Hematopoietic multipotent progenitor cell treated with erythropoietin and hydrocortisone succinate and interleukin-3 and kit ligand, for 6 days (in vitro differentiated cells): ENCODE measurements around the gene ARL15.
"Not testable (repeated sequence)": the region's sequence is repeated elsewhere in the genome, so short reads cannot be mapped to it uniquely, and the experiment has no call there.

Experiments used
- DNase-seq: peaks from one replicate; pipeline ENCODE4 v3.0.0-alpha.2; 2015

Gene ARL15

DNA sequence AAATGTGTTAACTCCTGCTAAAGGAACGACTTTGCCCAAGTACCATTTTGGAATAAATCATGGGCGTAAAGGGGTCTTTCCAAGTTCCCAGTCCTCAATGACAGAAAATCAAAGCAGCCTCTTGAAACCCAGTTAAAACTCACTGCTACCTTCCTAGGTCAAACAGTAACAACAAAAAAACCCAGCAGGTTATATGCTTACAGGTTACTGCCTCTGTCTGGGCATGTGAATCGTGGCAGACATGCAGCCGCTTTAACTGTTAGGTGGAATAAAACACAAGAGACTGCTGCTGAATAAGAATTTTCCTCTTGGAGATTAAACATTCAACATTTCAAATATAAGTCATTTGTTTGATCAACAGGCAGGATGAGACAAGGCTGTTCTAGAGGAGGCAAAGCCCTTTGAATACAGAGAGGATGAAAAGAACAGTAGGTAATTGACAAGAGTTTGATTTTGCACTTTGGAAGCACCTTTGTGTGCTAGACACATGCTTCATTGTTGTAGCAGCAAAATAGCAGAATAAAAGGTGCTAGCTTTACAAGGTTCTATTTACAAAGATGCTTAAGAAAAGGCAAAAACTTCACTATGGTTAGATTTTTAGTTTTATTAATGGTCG is 430.6 kb downstream of the ARL15 start:
- no peak for DNase-seq

DNA sequence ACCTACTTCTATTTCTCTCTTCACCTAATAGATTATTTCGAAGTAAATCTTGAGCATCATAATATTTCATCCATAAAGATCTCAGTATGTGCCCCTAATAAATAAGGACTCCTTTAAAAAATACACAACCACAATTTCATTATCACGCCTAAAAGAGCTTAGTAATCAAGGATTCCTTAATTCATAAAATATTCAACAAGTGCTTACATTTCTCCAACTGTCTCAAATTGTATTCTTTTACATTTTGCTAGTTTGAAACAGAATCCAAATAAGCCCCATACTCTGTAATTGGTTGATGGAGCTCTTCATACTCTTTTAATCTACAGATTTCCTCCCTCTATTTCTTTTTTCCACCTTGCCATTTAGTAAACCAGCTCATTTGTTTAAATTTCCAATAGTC is 432.4 kb downstream of the ARL15 start:
- no peak for DNase-seq

DNA sequence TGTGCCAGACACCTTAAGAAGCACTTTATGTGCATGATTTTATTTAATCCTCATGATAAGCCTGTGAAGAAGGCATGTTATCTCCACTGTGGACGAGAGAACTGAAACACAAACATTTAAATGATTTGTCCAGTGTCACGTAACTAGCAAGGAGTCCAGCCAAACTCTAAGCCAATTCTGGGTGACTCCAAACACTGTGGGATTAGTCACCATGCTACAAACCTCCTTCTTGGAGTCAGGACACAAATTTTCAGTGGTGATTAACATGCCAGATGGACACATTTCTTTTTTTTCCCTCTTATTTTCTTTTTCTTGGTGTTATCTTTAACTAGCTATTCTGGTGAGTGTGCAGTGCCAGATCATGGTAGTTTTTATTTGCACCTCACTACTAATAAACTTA is 433.1 kb downstream of the ARL15 start:
- no peak for DNase-seq

DNA sequence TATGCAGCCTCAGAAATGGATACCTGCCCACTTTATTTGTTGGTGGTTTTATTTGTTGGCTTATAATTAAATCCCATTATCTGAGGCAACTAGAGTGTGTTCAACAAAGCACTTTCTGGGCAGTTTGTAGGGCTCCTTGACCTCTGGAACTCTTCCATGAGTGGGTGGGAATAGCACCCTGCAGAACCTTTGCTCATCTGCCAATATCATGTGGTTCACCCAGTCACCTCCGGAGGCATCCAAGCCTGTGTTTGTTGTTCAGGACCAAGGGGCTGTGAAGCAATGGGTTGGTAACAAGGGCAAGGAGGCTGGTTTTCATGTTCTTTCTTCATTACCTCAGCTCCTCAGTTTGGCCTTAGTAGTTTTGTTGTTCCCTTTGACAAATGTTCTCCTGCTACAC is 436.0 kb downstream of the ARL15 start:
- peak; percentile 50 for DNase-seq

DNA sequence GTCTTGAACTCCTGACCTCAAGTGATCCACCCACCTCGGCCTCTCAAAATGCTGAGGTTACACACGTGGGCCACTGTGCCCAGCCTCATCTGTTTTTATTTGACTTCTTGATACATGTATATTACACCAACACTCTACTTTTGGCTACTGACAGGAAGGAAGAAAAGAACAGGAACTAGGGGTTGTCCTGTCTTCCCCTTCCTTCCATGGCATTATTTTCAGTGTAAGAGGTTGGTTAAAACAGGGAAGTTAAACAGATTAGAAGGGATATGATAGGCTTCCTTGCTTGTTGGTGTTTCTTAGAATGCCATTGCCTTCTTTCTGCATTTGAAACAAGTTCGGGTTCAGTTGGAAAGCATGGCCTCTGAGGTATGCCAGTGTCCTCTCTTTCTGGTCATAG is 437.1 kb downstream of the ARL15 start:
- DNase-seq: no peak

DNA sequence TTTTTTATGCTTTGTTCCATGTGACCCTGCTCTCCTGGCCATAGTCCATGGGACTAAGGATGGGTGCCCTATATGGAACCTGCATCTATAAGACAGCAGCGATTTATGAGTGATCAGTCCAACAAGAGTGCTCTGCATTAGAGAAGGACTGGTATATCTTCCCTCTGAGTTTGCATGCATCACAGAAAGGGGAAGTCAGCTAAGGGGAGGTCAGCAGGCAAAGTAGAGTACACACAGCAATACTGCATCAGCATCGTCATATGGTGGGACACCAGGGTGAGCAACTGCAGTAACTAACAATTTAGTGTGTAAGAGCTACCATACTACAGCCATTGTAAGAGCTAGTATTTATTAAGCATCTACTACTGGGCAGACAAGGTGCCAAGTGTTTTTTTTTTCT is 438.6 kb downstream of the ARL15 start:
- no peak for DNase-seq

DNA sequence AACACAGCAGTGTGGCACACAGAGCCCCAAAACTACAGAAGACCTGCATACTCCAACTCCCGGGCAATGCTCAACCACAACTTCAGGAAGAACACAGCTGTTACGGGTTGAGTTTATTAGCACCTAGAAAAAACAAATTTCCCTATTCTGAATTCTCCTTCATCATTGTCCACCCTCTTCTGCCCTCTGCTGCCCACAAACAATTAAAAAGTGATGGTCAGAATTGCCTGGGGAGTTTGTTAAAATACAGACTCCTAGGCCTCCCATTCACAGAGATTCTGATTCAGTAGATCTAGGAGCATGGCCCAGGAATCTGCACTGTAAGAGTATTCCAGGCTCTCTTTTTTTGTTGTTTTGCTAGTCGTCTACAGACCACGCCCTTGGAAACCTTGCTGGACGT is 439.3 kb downstream of the ARL15 start:
- DNase-seq: peak; percentile 28

DNA sequence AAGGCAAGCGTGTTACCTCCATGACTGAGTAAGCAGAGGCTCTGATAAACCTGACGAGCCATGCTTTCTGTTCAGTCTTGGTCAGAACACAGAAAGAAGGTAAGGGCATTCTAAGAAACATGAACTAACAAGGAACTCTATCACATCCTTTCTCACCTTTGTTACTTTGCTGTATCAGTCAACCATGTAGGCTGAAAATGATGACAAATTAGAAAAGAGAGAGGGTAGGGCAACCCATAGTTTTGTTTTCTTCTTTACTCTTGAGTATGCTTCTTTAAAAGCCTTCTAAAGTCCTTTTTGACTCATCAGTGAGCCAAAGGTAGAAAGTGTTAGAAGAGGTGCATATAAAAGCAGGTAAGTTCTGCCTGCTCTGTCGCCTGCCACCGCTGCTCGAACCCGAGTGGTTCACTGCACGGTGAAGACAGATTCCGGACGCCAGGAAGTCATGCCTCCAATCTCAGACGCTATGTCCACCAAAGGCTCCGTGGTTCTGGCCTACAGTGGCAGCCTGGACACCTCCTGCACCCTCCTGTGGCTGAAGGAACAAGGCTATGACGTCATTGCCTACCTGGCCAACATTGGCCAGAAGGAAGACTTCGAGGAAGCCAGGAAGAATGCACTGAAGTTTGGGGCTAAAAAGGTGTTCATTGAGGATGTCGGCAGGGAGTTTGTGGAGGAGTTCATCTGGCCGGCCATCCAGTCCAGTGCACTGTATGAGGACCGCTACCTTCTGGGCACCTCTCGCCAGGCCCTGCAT is 451.5 kb downstream of the ARL15 start:
- DNase-seq: no peak

DNA sequence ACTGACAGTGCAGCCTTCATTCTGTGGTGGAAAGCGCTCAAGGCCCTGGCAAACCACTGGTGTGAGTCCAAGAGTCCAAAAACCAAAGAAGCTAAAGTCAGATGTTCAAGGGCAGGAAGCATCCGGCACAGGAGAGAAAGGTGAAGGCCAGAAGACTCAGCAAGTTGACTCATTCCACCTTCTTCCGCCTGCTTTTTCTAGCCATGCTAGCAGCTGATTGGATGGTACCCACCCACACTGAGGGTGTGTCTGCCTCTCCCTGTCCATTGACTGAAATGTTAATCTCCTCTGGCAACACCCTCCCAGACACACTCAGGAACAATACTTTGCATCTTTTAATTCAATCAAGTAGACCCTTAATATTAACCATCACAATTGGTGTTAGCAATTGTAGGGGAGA is 453.9 kb downstream of the ARL15 start:
- DNase-seq: no peak

DNA sequence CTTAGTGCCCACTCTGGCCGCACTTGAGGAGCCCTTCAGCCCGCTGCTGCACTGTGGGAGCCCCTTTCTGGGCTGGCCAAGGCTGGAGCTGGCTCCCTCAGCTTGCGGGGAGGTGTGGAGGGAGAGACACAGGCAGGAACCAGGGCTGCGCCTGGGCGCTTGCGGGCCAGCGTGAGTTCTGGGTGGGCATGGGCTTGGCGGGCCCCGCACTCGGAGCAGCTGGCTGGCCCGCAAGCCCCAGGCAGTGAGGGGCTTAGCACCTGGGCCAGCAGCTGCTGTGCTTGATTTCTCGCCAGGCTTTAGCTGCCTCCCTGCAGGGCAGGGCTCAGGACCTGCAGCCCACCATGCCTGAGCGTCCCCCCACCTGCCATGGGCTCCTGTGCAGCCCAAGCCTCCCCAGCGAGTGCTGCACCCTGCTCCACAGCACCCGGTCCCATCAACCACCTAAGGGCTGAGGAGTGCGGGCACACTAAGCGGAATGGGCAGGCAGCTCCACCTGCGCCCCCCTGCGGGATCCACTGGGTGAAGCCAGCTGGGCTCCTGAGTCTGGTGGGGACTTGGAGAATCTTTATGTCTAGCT is 473.4 kb downstream of the ARL15 start:
- DNase-seq: not testable (repeated sequence)

DNA sequence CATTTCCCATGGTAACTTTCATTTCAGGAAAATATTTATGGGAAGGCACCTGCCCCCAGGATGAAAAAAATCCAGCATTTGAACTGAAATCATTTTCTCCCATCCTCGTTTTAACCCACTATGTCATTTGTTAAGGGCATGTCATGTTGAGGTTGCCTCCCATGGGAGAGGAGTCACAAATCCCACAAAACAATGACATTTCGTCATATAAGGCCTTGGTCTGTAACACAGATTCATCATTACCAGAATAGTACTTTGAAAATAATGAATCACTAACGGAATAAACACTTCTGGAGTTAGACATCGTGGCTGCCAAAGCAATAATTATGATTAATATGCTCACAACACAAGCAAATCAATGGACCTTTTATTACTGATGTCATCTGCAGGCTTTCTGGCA is 475.9 kb downstream of the ARL15 start:
- DNase-seq: no peak
